ENCODE results near the gene ROBO1. TPM values are rescaled to one million over a fixed set of nuclear protein-coding genes. Genes with fewer than 3 reads are reported as not detected.

Gene ROBO1
- total and polyA plus RNA-seq, 4 donors, result 68.8 to 181 (median 106) TPM

GRCh38 chr3:78588906-78589621 lies 1178.7 kb downstream of the ROBO1 start:
- Histone ChIP-seq H3K4me3 (ENCODE audit: low read depth, low read length) (no peak overlapping the region), H3K36me3 (ENCODE audit: control insufficient read depth, insufficient read depth, low read length) (no peaks in the 10 kb centered on the region), H3K27ac (ENCODE audit: low read depth, low read length) (no peak overlapping the region), H3K9me3 (ENCODE audit: control insufficient read depth, insufficient read depth, low read length) (no peaks in the 10 kb centered on the region), H3K4me1 (ENCODE audit: control insufficient read depth, insufficient read depth, low read length) (no peaks in the 10 kb centered on the region), H3K27me3 (ENCODE audit: control insufficient read depth, insufficient read depth, low read length) (no peaks in the 10 kb centered on the region)
- peak in 2 of 6 donors; percentile 27 to 28 for DNase-seq (ENCODE audit: low read depth in 4 of 6, low spot score in 6 of 6)
- 65% methylated on average over 2 of the region's 3 CpGs for WGBS (ENCODE audit: insufficient coverage)

- peak in 1 of 6 donors; percentile 10 for DNase-seq (ENCODE audit: low read depth in 4 of 6, low spot score in 6 of 6)
- Histone ChIP-seq H3K4me1 (ENCODE audit: control insufficient read depth, insufficient read depth, low read length) (no peaks in the 10 kb centered on the region), H3K9me3 (ENCODE audit: control insufficient read depth, insufficient read depth, low read length) (no peaks in the 10 kb centered on the region), H3K27me3 (ENCODE audit: control insufficient read depth, insufficient read depth, low read length) (no peaks in the 10 kb centered on the region), H3K4me3 (ENCODE audit: low read depth, low read length) (no peak overlapping the region), H3K27ac (ENCODE audit: low read depth, low read length) (no peak overlapping the region), H3K36me3 (ENCODE audit: control insufficient read depth, insufficient read depth, low read length) (no peaks in the 10 kb centered on the region)
- 60% methylated on average over 1 of the region's 2 CpGs for WGBS (ENCODE audit: insufficient coverage)
Measured at GRCh38 chr3:78580681-78581080, 1187.1 kb downstream of the ROBO1 start.

DNA sequence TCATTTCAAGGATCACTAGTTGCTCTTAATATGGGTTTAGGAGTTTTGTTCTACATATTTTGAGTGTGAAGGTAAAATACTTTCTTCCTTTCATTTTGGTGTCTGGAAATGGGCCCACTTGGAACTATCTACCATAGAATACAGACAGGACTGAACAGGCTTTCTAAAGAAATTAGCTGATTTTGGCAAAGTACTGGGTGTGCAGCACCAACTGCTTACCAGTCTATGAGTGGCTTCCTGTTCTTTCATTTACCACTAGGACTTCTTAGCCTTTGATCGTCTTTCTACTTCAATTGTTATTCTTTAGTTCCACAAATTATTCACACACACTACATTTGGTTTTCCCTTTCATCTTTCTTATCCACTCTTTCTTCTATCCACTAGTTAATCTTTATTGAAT lies 1196.3 kb downstream of the ROBO1 start:
- Histone ChIP-seq H3K36me3 (ENCODE audit: control insufficient read depth, insufficient read depth, low read length) (no peaks in the 10 kb centered on the region), H3K4me3 (ENCODE audit: low read depth, low read length) (no peak overlapping the region), H3K27ac (ENCODE audit: low read depth, low read length) (no peak overlapping the region), H3K4me1 (ENCODE audit: control insufficient read depth, insufficient read depth, low read length) (no peaks in the 10 kb centered on the region), H3K9me3 (ENCODE audit: control insufficient read depth, insufficient read depth, low read length) (no peaks in the 10 kb centered on the region), H3K27me3 (ENCODE audit: control insufficient read depth, insufficient read depth, low read length) (no peaks in the 10 kb centered on the region)
- peak in 1 of 6 donors; percentile 26 for DNase-seq (ENCODE audit: low read depth in 4 of 6, low spot score in 6 of 6)
- WGBS (ENCODE audit: insufficient coverage), result 30% methylated on average over 1 of the region's 1 CpG

DNA sequence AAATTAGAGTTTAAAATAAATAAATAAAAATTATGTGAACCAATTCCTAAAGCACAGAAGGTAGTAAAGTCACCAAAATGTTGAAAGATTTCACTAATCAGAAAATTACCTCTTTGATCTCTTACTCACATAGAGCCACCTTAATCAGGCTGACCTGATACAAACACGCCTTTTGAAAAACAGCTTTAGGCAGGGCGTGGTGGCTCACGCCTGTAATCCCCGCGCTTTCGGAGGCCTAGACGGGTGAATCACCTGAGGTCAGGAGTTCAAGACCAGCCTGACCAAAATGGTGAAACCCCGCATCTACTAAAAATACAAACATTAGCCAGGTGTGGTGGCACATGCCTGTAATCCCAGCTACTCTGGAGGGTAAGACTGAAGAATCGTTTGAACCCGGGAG lies 1197.3 kb downstream of the ROBO1 start:
- Histone ChIP-seq H3K27ac (ENCODE audit: low read depth, low read length) (no peak overlapping the region), H3K36me3 (ENCODE audit: control insufficient read depth, insufficient read depth, low read length) (no peaks in the 10 kb centered on the region), H3K4me1 (ENCODE audit: control insufficient read depth, insufficient read depth, low read length) (no peaks in the 10 kb centered on the region), H3K27me3 (ENCODE audit: control insufficient read depth, insufficient read depth, low read length) (no peaks in the 10 kb centered on the region), H3K9me3 (ENCODE audit: control insufficient read depth, insufficient read depth, low read length) (no peaks in the 10 kb centered on the region), H3K4me3 (ENCODE audit: low read depth, low read length) (no peak overlapping the region)
- DNase-seq (ENCODE audit: low read depth in 4 of 6, low spot score in 6 of 6), result no peak
- WGBS (ENCODE audit: insufficient coverage), result 100% methylated on average over 3 of the region's 10 CpGs

DNA sequence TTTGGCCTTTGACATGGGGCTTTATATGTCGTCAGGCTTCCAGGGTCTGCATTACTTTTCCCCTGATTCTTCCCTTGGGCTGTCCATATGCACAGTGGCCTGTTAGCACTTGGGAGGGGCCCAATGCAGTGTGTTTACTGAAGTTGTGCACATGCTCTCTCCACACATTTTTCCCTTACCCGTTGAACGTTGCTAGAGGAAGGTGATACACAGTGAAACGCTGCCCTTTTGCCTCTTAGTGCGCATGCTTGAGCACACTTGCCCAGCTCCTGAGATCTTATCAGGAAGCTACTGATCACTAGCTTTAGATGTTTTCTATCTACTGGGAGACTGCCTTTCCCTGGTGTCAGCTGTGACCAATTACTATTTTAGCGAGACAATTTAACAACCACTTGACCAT lies 1198.0 kb downstream of the ROBO1 start:
- no peaks in the 10 kb centered on the region for H3K9me3 ChIP-seq (ENCODE audit: control insufficient read depth, insufficient read depth, low read length)

DNA sequence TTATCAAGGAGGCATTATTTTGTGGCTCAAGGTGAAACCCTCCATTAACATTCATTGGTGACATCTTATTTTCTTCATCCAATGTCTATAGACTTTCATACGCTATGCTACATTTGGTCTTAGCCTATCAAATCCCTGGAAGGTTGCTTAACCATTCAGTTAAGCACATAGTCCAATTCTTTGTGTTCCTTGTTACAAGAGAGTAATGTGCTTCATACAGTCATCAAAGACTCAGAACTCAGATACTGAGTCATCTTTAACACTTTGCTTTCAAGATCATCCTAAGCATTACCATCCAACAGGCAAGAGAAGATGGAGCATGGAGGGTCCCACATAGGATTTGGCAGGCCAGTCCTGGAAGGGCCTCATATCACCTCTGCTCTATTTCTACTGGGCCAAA lies 1202.1 kb downstream of the ROBO1 start:
- no peak for DNase-seq (ENCODE audit: low read depth in 4 of 6, low spot score in 6 of 6)
- Histone ChIP-seq H3K36me3 (ENCODE audit: control insufficient read depth, insufficient read depth, low read length) (no peaks in the 10 kb centered on the region), H3K27me3 (ENCODE audit: control insufficient read depth, insufficient read depth, low read length) (no peaks in the 10 kb centered on the region), H3K4me1 (ENCODE audit: control insufficient read depth, insufficient read depth, low read length) (no peaks in the 10 kb centered on the region), H3K9me3 (ENCODE audit: control insufficient read depth, insufficient read depth, low read length) (no peaks in the 10 kb centered on the region), H3K27ac (ENCODE audit: low read depth, low read length) (no peak overlapping the region), H3K4me3 (ENCODE audit: low read depth, low read length) (no peak overlapping the region)
- WGBS (ENCODE audit: insufficient coverage), result no CpG with 5 or more reads among the region's 1 CpG

More for the DNA sequence above, 1198.0 kb downstream of the ROBO1 start:
- Histone ChIP-seq H3K27me3 (ENCODE audit: control insufficient read depth, insufficient read depth, low read length) (no peaks in the 10 kb centered on the region), H3K4me1 (ENCODE audit: control insufficient read depth, insufficient read depth, low read length) (no peaks in the 10 kb centered on the region), H3K27ac (ENCODE audit: low read depth, low read length) (no peak overlapping the region), H3K36me3 (ENCODE audit: control insufficient read depth, insufficient read depth, low read length) (no peaks in the 10 kb centered on the region), H3K4me3 (ENCODE audit: low read depth, low read length) (no peak overlapping the region)
- WGBS (ENCODE audit: insufficient coverage), result 83% methylated on average over 4 of the region's 6 CpGs
- DNase-seq (ENCODE audit: low read depth in 4 of 6, low spot score in 6 of 6), result no peak

DNA sequence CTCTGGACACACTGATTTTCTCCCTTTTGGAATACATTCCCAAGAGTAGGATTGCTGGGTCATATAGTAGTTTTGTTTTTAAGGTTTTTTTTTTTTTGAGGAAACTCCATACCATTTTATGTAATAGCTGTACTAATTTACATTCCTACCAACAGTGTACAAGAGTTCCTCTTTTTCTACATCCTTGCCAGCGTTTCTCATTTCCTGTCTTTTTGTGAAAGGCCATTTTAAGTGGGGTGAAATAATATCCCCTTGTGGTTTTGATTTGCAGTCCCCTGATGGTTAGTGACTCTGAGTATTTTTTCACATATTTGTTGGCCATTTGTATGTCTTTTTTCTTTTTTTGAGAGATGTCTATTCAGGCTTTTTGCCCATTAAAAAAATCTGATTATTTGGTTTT lies 1205.5 kb downstream of the ROBO1 start:
- no peak overlapping the region for H3K27ac ChIP-seq (ENCODE audit: low read depth, low read length)
- H3K9me3 ChIP-seq (ENCODE audit: control insufficient read depth, insufficient read depth, low read length), result no peaks in the 10 kb centered on the region
- no peak overlapping the region for H3K4me3 ChIP-seq (ENCODE audit: low read depth, low read length)
- WGBS (ENCODE audit: insufficient coverage), result no CpG with 5 or more reads among the region's 1 CpG
- H3K4me1 ChIP-seq (ENCODE audit: control insufficient read depth, insufficient read depth, low read length), result no peaks in the 10 kb centered on the region
- no peaks in the 10 kb centered on the region for H3K27me3 ChIP-seq (ENCODE audit: control insufficient read depth, insufficient read depth, low read length)
- no peak for DNase-seq (ENCODE audit: low read depth in 4 of 6, low spot score in 6 of 6)
- H3K36me3 ChIP-seq (ENCODE audit: control insufficient read depth, insufficient read depth, low read length), result no peaks in the 10 kb centered on the region

Small RNA genes within 50 kb of the gene (small RNA-seq; reads per million reads assigned to genes)
- gene MIR3923 (ENCODE audit: low replicate concordance) (0.22 reads per million, percentile 11 among the genes with 10 or more reads in this experiment), gene RN7SL751P (ENCODE audit: low replicate concordance) (not detected)

Data from spinal cord (tissue), 10 donors.